Thyroid gland (tissue), 4 donors: ENCODE results near the gene ITPR2. TPM values are rescaled to one million over a fixed set of nuclear protein-coding genes. Genes with fewer than 3 reads are reported as not detected.

Experiments used
- DNase-seq, 2 donors: peaks; one replicate each; pipeline ENCODE4 v3.0.0-alpha.2; 2019
- H3K27ac ChIP-seq, 3 donors: fragments of 200-600 bp; sonication (generic); 1 replicate in 2 of 3; 2 replicates in 1 of 3; pipeline ENCODE4 v1.5.1; 2016 to 2019; ENCODE audit warnings: mild to moderate bottlenecking in 1 of 3, moderate library complexity in 1 of 3
- H3K27me3 ChIP-seq: fragments of 200-600 bp; sonication (generic); one replicate; pipeline ENCODE4 v1.5.1; 2019
- H3K36me3 ChIP-seq, 2 donors: fragments of 200-600 bp; sonication (generic); one replicate each; pipeline ENCODE4 v1.5.1; 2016 to 2019
- H3K4me1 ChIP-seq, 2 donors: fragments of 200-600 bp; sonication (generic); one replicate each; pipeline ENCODE4 v1.5.1; 2017 to 2019
- H3K4me3 ChIP-seq, 3 donors: fragments of 200-600 bp; sonication (generic); replicated peaks in 1 of 3; 1 replicate in 2 of 3; 2 replicates in 1 of 3; pipeline ENCODE4 v1.5.1; 2016; ENCODE audit warnings: mild to moderate bottlenecking in 1 of 3
- H3K9me3 ChIP-seq: fragments of 200-600 bp; sonication (generic); one replicate; pipeline ENCODE4 v1.5.1; 2017
- CTCF ChIP-seq, 6 experiments: fragments of 200-600 bp in 3 of 6; fragments of 450-650 bp in 3 of 6; sonication (generic) in 3 of 6; IDR thresholded peaks; one replicate each; pipeline ENCODE4 v1.5.1; 2016 to 2019; ENCODE audit warnings: antibody characterized with exemption in 6 of 6, mild to moderate bottlenecking in 2 of 6, inconsistent platforms in 1 of 6, moderate library complexity in 1 of 6
- POLR2A ChIP-seq, 2 donors: fragments of 450-650 bp; IDR thresholded peaks; one replicate each; pipeline ENCODE4 v1.6.1; 2017; ENCODE audit warnings: antibody characterized with exemption in 2 of 2, mild to moderate bottlenecking in 2 of 2, moderate library complexity in 1 of 2
- WGBS, 2 donors: methylation state at CpG; one replicate each; pipeline ENCODE4 v1.1.5; 2017; 5-methylcytosine and 5-hydroxymethylcytosine counted together
- intact Hi-C: fragments of 100-400 bp; cut with DNase I; formaldehyde crosslinking; loops from one replicate; pipeline ENCODE4 v1.15.1; 2023
- total RNA-seq, 4 donors: library from RNA; depleted of rRNA; stranded (reverse); fragments of >200 nt; gene quantifications; one replicate each; pipeline ENCODE4 v1.2.3, GENCODE V29; 2016

Gene ITPR2
- total RNA-seq, 4 donors from 2014 or later = 24.4 to 39.7 (median 33.7) TPM

- no peak overlapping the region for H3K27ac ChIP-seq
- H3K9me3 ChIP-seq = no peaks in the 10 kb centered on the region
- 38 to 41% methylated on average over 1 of the region's 1 CpG for WGBS, 2 donors
- H3K27me3 ChIP-seq = no peaks in the 10 kb centered on the region
- H3K4me3 ChIP-seq = no peak overlapping the region
- no peaks in the 10 kb centered on the region for H3K4me1 ChIP-seq
- H3K36me3 ChIP-seq = no peaks in the 10 kb centered on the region
- intact Hi-C loops = no loop called here
- DNase-seq = no peak
- TF ChIP-seq POLR2A (IDR thresholded peaks at IDR 0.05) (no peak), CTCF (IDR thresholded peaks at IDR 0.05) (no peak)
Measured at GRCh38 chr12:26340649-26341048, 492.3 kb downstream of the ITPR2 start.

GRCh38 chr12:26339976-26340375 is 493.0 kb downstream of the ITPR2 start:
- intact Hi-C loops = no loop called here
- Histone ChIP-seq H3K9me3 (no peaks in the 10 kb centered on the region), H3K27ac (no peak overlapping the region)

GRCh38 chr12:26338586-26339572 is 494.1 kb downstream of the ITPR2 start:
- TF ChIP-seq CTCF (IDR thresholded peaks at IDR 0.05) = no peak
- TF ChIP-seq POLR2A (IDR thresholded peaks at IDR 0.05) = no peak
- H3K27ac ChIP-seq = no peak overlapping the region

More at GRCh38 chr12:26339976-26340375, 493.0 kb downstream of the ITPR2 start:
- Histone ChIP-seq H3K4me1 (no peaks in the 10 kb centered on the region), H3K27me3 (no peaks in the 10 kb centered on the region), H3K4me3 (no peak overlapping the region), H3K36me3 (no peaks in the 10 kb centered on the region)
- 95 to 96% methylated on average over 13 of the region's 13 CpGs for WGBS, 2 donors
- DNase-seq = no peak
- no peak for TF ChIP-seq CTCF (IDR thresholded peaks at IDR 0.05)
- TF ChIP-seq POLR2A (IDR thresholded peaks at IDR 0.05) = no peak

GRCh38 chr12:26335651-26336050 is 497.3 kb downstream of the ITPR2 start:
- H3K27ac ChIP-seq = no peak overlapping the region
- intact Hi-C loops = no loop called here
- H3K4me3 ChIP-seq = no peak overlapping the region
- TF ChIP-seq CTCF (IDR thresholded peaks at IDR 0.05) (no peak), POLR2A (IDR thresholded peaks at IDR 0.05) (no peak)
- no peaks in the 10 kb centered on the region for H3K36me3 ChIP-seq
- H3K9me3 ChIP-seq = no peaks in the 10 kb centered on the region
- H3K27me3 ChIP-seq = no peaks in the 10 kb centered on the region
- no peaks in the 10 kb centered on the region for H3K4me1 ChIP-seq
- WGBS, 2 donors = 92% methylated on average over 6 of the region's 6 CpGs
- DNase-seq = no peak

More at GRCh38 chr12:26338586-26339572, 494.1 kb downstream of the ITPR2 start:
- H3K27me3 ChIP-seq = no peaks in the 10 kb centered on the region
- no peak overlapping the region for H3K4me3 ChIP-seq
- no peaks in the 10 kb centered on the region for H3K36me3 ChIP-seq
- no peak for DNase-seq
- no peaks in the 10 kb centered on the region for H3K9me3 ChIP-seq
- H3K4me1 ChIP-seq = no peaks in the 10 kb centered on the region
- WGBS, 2 donors = 88 to 92% methylated on average over 11 of the region's 11 CpGs
- intact Hi-C loops = no loop called here

- 87 to 91% methylated on average over 6 of the region's 6 CpGs for WGBS, 2 donors
Measured at GRCh38 chr12:26334621-26335124, 498.3 kb downstream of the ITPR2 start.

More at GRCh38 chr12:26334621-26335124, 498.3 kb downstream of the ITPR2 start:
- no peaks in the 10 kb centered on the region for H3K27me3 ChIP-seq
- TF ChIP-seq POLR2A (IDR thresholded peaks at IDR 0.05) (no peak), CTCF (IDR thresholded peaks at IDR 0.05) (no peak)
- no peaks in the 10 kb centered on the region for H3K9me3 ChIP-seq
- DNase-seq = no peak
- H3K4me1 ChIP-seq = no peaks in the 10 kb centered on the region
- intact Hi-C loops = no loop called here
- no peak overlapping the region for H3K4me3 ChIP-seq
- no peaks in the 10 kb centered on the region for H3K36me3 ChIP-seq
- H3K27ac ChIP-seq = no peak overlapping the region
